ENCODE results near the gene GAST.

DNA sequence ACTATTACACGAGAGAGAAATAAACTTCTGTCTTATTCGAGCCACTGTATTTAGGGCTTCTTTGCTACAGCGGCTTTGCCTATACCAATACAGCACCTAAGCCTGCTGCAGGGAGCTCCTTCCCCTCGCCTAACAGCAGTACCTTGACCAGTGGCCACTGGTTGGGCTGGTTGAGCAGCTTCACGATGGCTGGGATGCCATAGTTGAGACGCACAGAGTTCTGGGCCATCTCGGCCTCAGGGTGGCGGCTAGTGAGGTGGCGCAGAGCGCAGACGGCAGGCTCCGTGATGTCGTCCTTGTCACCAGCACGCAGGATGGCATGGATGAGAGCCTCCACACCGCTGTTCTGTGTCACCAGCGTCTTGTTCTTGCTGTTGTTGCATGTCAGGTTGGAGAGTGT, 50.7 kb downstream of the GAST start:
- TF ChIP-seq, protein P1, sequence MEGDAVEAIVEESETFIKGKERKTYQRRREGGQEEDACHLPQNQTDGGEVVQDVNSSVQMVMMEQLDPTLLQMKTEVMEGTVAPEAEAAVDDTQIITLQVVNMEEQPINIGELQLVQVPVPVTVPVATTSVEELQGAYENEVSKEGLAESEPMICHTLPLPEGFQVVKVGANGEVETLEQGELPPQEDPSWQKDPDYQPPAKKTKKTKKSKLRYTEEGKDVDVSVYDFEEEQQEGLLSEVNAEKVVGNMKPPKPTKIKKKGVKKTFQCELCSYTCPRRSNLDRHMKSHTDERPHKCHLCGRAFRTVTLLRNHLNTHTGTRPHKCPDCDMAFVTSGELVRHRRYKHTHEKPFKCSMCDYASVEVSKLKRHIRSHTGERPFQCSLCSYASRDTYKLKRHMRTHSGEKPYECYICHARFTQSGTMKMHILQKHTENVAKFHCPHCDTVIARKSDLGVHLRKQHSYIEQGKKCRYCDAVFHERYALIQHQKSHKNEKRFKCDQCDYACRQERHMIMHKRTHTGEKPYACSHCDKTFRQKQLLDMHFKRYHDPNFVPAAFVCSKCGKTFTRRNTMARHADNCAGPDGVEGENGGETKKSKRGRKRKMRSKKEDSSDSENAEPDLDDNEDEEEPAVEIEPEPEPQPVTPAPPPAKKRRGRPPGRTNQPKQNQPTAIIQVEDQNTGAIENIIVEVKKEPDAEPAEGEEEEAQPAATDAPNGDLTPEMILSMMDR (conservative IDR thresholded peaks at IDR 0.05; ENCODE audit: low read depth in 2 of 2): no peak
- no peak for TF ChIP-seq EZH2phosphoT487 (IDR thresholded peaks at IDR 0.05; ENCODE audit: unreplicated experiment)
- TF ChIP-seq EZH2 (IDR thresholded peaks at IDR 0.05; ENCODE audit: low read depth, unreplicated experiment): no peak
- no peak for TF ChIP-seq POLR2AphosphoS5 (IDR thresholded peaks at IDR 0.05; ENCODE audit: low read depth)
- TF ChIP-seq, protein P2, sequence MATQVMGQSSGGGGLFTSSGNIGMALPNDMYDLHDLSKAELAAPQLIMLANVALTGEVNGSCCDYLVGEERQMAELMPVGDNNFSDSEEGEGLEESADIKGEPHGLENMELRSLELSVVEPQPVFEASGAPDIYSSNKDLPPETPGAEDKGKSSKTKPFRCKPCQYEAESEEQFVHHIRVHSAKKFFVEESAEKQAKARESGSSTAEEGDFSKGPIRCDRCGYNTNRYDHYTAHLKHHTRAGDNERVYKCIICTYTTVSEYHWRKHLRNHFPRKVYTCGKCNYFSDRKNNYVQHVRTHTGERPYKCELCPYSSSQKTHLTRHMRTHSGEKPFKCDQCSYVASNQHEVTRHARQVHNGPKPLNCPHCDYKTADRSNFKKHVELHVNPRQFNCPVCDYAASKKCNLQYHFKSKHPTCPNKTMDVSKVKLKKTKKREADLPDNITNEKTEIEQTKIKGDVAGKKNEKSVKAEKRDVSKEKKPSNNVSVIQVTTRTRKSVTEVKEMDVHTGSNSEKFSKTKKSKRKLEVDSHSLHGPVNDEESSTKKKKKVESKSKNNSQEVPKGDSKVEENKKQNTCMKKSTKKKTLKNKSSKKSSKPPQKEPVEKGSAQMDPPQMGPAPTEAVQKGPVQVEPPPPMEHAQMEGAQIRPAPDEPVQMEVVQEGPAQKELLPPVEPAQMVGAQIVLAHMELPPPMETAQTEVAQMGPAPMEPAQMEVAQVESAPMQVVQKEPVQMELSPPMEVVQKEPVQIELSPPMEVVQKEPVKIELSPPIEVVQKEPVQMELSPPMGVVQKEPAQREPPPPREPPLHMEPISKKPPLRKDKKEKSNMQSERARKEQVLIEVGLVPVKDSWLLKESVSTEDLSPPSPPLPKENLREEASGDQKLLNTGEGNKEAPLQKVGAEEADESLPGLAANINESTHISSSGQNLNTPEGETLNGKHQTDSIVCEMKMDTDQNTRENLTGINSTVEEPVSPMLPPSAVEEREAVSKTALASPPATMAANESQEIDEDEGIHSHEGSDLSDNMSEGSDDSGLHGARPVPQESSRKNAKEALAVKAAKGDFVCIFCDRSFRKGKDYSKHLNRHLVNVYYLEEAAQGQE (IDR thresholded peaks at IDR 0.05; ENCODE audit: unreplicated experiment): no peak
- no peak for TF ChIP-seq JUNB (IDR thresholded peaks at IDR 0.05; ENCODE audit: unreplicated experiment)
- TF ChIP-seq ZNF114 (CRISPR knock-in tag; IDR thresholded peaks at IDR 0.05): no peak

All from GM23338 (cell line).